ENCODE data around the gene RFX2. TPM values are rescaled to one million over a fixed set of nuclear protein-coding genes. Genes with fewer than 3 reads are reported as not detected.

The RFX2 gene
- total RNA-seq, 4 donors from 2014 or later, result 12.6 to 17.3 (median 15.0) TPM

DNA sequence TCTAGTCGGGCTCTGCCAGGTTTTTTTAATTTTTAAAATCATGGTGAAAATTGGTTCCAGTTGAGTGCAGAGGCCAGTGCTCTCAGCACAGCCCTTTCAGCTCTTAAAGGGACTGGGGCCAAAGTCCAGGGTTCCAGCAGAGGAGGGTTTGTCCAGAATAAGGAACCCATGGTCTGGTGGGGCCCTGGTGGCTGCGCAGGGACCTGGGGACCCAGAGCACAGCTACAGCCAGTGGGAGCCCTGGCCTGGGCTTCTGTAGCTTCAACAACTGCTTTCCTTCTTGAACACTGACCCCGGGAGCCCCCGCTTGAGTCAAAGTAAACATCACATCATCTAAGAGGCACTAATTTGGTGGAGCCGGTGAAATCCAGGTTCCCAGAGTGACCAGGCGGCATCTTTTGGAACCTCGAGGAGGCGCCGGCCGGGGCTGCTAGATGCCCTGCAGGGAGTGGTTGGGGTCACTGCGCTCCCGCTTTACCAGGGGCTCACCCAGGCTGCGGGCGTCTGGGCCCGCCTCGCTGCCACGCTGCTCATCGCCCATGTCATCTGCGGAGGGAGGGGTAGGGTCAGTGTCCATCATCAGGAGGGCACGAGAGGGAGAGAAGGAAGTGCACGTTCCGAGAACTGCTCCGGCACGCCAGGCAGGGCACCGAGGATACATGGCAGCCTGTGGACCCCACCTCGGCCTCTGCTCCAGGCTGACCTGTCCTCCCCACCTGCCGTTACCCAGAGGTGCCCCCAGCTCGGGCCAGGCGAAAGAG lies 115.7 kb downstream of the RFX2 start:
- H3K27ac ChIP-seq, result no peak overlapping the region
- peaks cover 0 to 65% (median 0%) of the 10 kb centered on the region in 3 donors for H3K36me3 ChIP-seq
- TF ChIP-seq, protein P1, sequence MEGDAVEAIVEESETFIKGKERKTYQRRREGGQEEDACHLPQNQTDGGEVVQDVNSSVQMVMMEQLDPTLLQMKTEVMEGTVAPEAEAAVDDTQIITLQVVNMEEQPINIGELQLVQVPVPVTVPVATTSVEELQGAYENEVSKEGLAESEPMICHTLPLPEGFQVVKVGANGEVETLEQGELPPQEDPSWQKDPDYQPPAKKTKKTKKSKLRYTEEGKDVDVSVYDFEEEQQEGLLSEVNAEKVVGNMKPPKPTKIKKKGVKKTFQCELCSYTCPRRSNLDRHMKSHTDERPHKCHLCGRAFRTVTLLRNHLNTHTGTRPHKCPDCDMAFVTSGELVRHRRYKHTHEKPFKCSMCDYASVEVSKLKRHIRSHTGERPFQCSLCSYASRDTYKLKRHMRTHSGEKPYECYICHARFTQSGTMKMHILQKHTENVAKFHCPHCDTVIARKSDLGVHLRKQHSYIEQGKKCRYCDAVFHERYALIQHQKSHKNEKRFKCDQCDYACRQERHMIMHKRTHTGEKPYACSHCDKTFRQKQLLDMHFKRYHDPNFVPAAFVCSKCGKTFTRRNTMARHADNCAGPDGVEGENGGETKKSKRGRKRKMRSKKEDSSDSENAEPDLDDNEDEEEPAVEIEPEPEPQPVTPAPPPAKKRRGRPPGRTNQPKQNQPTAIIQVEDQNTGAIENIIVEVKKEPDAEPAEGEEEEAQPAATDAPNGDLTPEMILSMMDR (IDR thresholded peaks at IDR 0.05), result no peak
- no peaks in the 10 kb centered on the region for H3K9me3 ChIP-seq
- no peak for DNase-seq (ENCODE audit: low spot score in 2 of 2)
- no peaks in the 10 kb centered on the region for H3K27me3 ChIP-seq
- WGBS, 2 donors, result 88 to 89% methylated on average over 25 to 29 of the region's 29 CpGs
- peaks cover 0 to 8% (median 0%) of the 10 kb centered on the region in 4 donors for H3K4me1 ChIP-seq
- no peak overlapping the region for H3K4me3 ChIP-seq

DNA sequence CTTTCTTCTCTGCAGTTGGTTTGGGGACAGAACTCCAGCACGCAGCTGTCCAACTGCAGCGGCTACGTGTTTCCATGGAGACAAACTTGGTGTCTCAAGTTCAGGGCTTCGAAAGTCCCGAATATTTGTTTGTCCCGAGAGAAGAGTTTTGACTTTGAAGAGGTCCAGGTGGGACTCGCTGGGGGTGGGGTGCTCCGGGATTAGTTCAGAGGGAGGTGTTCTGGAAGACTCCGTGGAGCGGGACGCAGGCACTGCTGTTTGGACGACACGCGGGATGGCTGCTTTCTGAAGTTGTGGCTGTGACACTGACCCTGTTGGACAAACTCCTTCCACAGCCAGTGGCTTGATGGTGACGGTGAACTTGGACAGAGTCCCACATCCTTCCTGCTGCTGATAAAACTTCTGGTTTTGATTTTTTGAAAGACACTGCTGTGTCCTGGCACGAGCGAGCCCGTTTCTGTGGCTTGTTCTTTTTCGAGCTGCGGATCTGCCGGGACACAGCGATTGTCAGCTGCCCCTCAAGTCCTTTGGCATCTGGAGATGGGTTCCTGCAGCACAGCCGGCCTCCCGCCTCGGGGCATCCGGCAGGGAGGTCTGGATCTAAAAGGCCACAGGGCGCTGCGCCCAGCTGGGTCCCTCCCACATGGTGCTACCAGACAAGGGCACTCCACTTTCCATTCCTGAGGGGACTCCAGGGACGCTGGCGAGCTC lies 116.5 kb downstream of the RFX2 start:
- peaks cover 0 to 57% (median 0%) of the 10 kb centered on the region in 3 donors for H3K36me3 ChIP-seq
- no peak for DNase-seq (ENCODE audit: low spot score in 2 of 2)
- H3K27ac ChIP-seq, result no peak overlapping the region
- peaks cover 0 to 8% (median 0%) of the 10 kb centered on the region in 4 donors for H3K4me1 ChIP-seq
- WGBS, 2 donors, result 62 to 66% methylated on average over 30 of the region's 30 CpGs
- H3K27me3 ChIP-seq, result no peaks in the 10 kb centered on the region
- H3K4me3 ChIP-seq, result no peak overlapping the region
- TF ChIP-seq, protein P1 (IDR thresholded peaks at IDR 0.05), result no peak
- no peak for TF ChIP-seq POLR2A (IDR thresholded peaks at IDR 0.05)
- H3K9me3 ChIP-seq, result no peaks in the 10 kb centered on the region

DNA sequence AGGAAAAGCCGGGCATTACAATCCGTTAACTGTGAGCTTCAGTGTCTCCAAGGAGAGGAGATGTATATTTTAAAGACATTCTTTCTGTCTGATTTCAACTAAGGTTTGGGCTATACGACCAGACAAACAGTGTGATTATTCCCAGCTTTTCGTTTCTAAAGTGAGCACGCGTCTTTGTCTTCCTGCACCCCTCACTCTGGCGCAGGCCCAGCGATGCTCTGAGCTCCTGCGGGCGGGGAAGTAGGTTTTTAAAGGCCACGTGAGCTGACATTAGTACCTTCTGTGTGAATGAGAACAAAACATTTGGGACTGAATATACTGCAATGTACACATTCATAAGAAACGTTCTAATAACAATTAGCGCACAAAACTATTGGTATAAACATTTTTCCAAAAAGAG lies 117.1 kb downstream of the RFX2 start:
- peaks cover 0 to 51% (median 0%) of the 10 kb centered on the region in 3 donors for H3K36me3 ChIP-seq
- no peaks in the 10 kb centered on the region for H3K27me3 ChIP-seq
- TF ChIP-seq EP300 (IDR thresholded peaks at IDR 0.05) (no peak), POLR2A (IDR thresholded peaks at IDR 0.05) (no peak)
- peaks cover 0 to 8% (median 0%) of the 10 kb centered on the region in 4 donors for H3K4me1 ChIP-seq
- 70 to 72% methylated on average over 13 of the region's 13 CpGs for WGBS, 2 donors
- H3K4me3 ChIP-seq, result no peak overlapping the region
- DNase-seq (ENCODE audit: low spot score in 2 of 2), result no peak
- H3K27ac ChIP-seq, result no peak overlapping the region
- H3K9me3 ChIP-seq, result no peaks in the 10 kb centered on the region

DNA sequence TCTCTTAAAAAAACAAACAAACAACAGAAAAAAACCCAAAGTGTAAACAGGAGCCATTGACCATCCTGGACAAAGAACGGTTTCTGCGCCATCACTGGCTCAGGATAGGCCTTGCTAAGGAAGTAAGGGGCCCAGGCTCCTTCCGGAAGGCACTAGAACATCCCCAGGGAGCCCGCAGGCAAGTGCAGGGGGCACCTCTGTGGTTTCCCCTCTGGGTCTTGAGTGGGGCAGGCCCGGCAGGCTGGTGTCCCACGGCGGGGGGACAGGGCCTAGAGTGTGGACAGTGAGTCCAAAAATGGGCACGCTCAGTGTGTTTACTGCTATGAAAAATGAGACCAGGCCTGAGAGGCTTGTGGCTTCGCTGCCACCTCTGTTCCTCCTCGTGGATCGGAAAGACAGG lies 117.5 kb downstream of the RFX2 start:
- Histone ChIP-seq H3K27ac (no peak overlapping the region), H3K27me3 (no peaks in the 10 kb centered on the region), H3K4me1 (peaks cover 0 to 10% (median 0%) of the 10 kb centered on the region in 4 donors), H3K9me3 (no peaks in the 10 kb centered on the region), H3K4me3 (no peak overlapping the region), H3K36me3 (peaks cover 0 to 49% (median 0%) of the 10 kb centered on the region in 3 donors)
- DNase-seq (ENCODE audit: low spot score in 2 of 2), result no peak
- 82 to 86% methylated on average over 11 of the region's 11 CpGs for WGBS, 2 donors
- TF ChIP-seq, protein P1 (IDR thresholded peaks at IDR 0.05), result no peak
- no peak for TF ChIP-seq EP300 (IDR thresholded peaks at IDR 0.05)
- no peak for TF ChIP-seq POLR2A (IDR thresholded peaks at IDR 0.05)

DNA sequence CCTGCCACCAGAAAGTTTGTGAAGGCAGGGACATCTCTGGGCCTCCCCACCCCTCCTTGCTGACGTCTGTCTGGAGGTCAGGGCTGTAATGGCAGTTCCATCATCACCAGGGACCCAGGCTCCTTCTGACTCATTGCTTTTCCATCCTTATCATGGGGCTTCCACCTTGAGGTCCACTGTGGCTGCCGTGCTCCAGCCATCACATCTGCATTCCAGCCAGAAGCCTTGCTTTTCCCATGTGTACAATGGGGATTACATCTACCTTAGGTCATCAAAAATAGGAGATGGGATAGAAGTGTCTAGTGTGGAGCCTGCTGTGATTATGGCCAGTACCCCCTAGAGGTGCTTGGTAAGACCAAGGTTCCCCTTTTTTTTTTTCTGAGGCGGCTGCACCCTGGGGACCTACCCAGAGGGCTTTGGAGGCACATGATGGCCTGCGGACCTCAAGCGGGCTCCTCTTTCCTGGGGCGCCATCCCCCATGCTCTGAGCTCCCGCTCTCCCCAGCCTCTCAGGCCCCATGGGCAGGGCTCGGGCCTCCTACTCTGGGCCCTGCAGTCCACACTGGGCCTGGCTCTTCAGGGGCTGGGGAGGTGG lies 119.0 kb downstream of the RFX2 start:
- TF ChIP-seq EP300 (IDR thresholded peaks at IDR 0.05) (no peak), POLR2A (IDR thresholded peaks at IDR 0.05) (no peak)
- TF ChIP-seq, protein P1 (IDR thresholded peaks at IDR 0.05), result no peak
- no peak for DNase-seq (ENCODE audit: low spot score in 2 of 2)
- WGBS, 2 donors, result 96 to 97% methylated on average over 7 to 8 of the region's 8 CpGs
- Histone ChIP-seq H3K4me3 (no peak overlapping the region), H3K27ac (no peak overlapping the region), H3K4me1 (peaks cover 0 to 18% (median 0%) of the 10 kb centered on the region in 4 donors), H3K36me3 (peaks cover 0 to 35% (median 0%) of the 10 kb centered on the region in 3 donors), H3K27me3 (no peaks in the 10 kb centered on the region), H3K9me3 (no peaks in the 10 kb centered on the region)
